MM.1S (cell line): ENCODE measurements around the gene UTS2B.

Experiments used
- DNase-seq: peaks from one replicate; pipeline ENCODE4 v3.0.0-alpha.2; 2015
- H2AFZ ChIP-seq: fragments of 300-600 bp; sonication (generic); 2 replicates; pipeline ENCODE4 v1.6.0; 2016; ENCODE audit warnings: antibody characterized with exemption, low read length
- H3F3A ChIP-seq: fragments of 300-600 bp; sonication (generic); 2 replicates; pipeline ENCODE4 v1.6.1; 2016; ENCODE audit warnings: mild to moderate bottlenecking, antibody characterized with exemption, low read length, moderate library complexity, mixed read lengths; ENCODE audit not compliant: insufficient read depth
- H3K27ac ChIP-seq: fragments of 300-600 bp; sonication (generic); 2 replicates; pipeline ENCODE4 v1.5.1; 2016; ENCODE audit warnings: mild to moderate bottlenecking, low read length
- H3K27me3 ChIP-seq: fragments of 300-600 bp; sonication (generic); replicated peaks from 2 replicates; pipeline ENCODE4 v1.6.0; 2016; ENCODE audit warnings: low read length; ENCODE audit not compliant: insufficient read depth
- H3K36me3 ChIP-seq: fragments of 300-600 bp; sonication (generic); replicated peaks from 2 replicates; pipeline ENCODE4 v1.6.1; 2016; ENCODE audit warnings: mild to moderate bottlenecking, low read length, mixed read lengths; ENCODE audit not compliant: insufficient read depth
- H3K4me1 ChIP-seq: fragments of 300-600 bp; sonication (generic); 2 replicates; pipeline ENCODE4 v1.6.1; 2016; ENCODE audit warnings: low read length, mixed read lengths
- H3K4me2 ChIP-seq: fragments of 300-600 bp; sonication (generic); 2 replicates; pipeline ENCODE4 v1.6.0; 2016; ENCODE audit warnings: low read depth, low read length
- H3K4me3 ChIP-seq: fragments of 300-600 bp; sonication (generic); 2 replicates; pipeline ENCODE4 v1.5.1; 2016; ENCODE audit warnings: low read length, mixed read lengths
- H3K79me2 ChIP-seq: fragments of 300-600 bp; sonication (generic); 2 replicates; pipeline ENCODE4 v1.6.1; 2016; ENCODE audit warnings: mixed run types, low read length, mixed read lengths
- H3K9ac ChIP-seq: fragments of 300-600 bp; sonication (generic); 2 replicates; pipeline ENCODE4 v1.6.1; 2016; ENCODE audit warnings: low read length, mixed read lengths
- H3K9me2 ChIP-seq: fragments of 300-600 bp; sonication (generic); replicated peaks from 2 replicates; pipeline ENCODE4 v1.6.1; 2016; ENCODE audit warnings: mild to moderate bottlenecking, low read length, mixed read lengths; ENCODE audit not compliant: insufficient read depth
- H3K9me3 ChIP-seq: fragments of 300-600 bp; sonication (generic); replicated peaks from 2 replicates; pipeline ENCODE4 v1.6.1; 2016; ENCODE audit warnings: mild to moderate bottlenecking, low read length, mixed read lengths; ENCODE audit not compliant: insufficient read depth
- H4K20me1 ChIP-seq: fragments of 300-600 bp; sonication (generic); 2 replicates; pipeline ENCODE4 v1.6.1; 2016; ENCODE audit warnings: mild to moderate bottlenecking, low read length, moderate library complexity, mixed read lengths; ENCODE audit not compliant: insufficient read depth
- EZH2 ChIP-seq: fragments of 300-600 bp; sonication (generic); optimal IDR thresholded peaks from 2 replicates; pipeline ENCODE3; 2017; ENCODE audit warnings: low read depth, mild to moderate bottlenecking, antibody characterized with exemption, low read length, mixed read lengths
- EZH2phosphoT487 ChIP-seq: fragments of 300-600 bp; sonication (generic); IDR thresholded peaks from 2 replicates; pipeline ENCODE4 v1.6.1; 2018; ENCODE audit warnings: antibody characterized with exemption, low read length
- TF ChIP-seq, protein P1 (sequence below): fragments of 300-600 bp; sonication (generic); IDR thresholded peaks from 2 replicates; pipeline ENCODE4 v1.5.1; 2016; ENCODE audit warnings: antibody characterized with exemption, low read length, mixed read lengths

Gene UTS2B

DNA sequence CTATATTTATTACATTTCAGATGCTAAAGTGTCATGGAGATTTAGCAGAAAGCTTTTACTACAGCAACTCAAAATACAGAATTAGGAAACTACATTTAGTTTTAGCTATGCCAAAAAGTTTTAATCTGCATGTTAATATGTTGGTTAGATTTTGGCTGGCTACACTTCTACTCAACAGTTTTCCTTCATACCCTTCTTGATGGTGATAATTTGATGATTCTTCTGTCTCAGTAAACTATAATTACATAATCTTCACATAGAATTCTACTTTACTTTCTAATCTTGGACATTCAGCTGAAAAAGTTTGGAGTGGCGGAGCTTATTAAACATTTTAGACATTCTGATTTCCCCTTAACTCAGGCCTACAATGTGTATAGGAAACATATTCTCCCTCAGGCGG lies 10.0 kb upstream of the UTS2B start:
- Histone ChIP-seq H3K9me3 (no peaks in the 10 kb centered on the region), H3K9me2 (no peaks in the 10 kb centered on the region), H3K4me2 (no peak overlapping the region), H3K79me2 (peaks cover 97% of the 10 kb centered on the region), H3K4me3 (no peak overlapping the region), H3F3A (no peaks in the 10 kb centered on the region), H2AFZ (no peak overlapping the region), H4K20me1 (no peaks in the 10 kb centered on the region), H3K27ac (no peak overlapping the region), H3K4me1 (peaks cover 12% of the 10 kb centered on the region), H3K27me3 (no peaks in the 10 kb centered on the region), H3K9ac (no peak overlapping the region), H3K36me3 (no peaks in the 10 kb centered on the region)
- TF ChIP-seq EZH2: no peak
- TF ChIP-seq, protein P1, sequence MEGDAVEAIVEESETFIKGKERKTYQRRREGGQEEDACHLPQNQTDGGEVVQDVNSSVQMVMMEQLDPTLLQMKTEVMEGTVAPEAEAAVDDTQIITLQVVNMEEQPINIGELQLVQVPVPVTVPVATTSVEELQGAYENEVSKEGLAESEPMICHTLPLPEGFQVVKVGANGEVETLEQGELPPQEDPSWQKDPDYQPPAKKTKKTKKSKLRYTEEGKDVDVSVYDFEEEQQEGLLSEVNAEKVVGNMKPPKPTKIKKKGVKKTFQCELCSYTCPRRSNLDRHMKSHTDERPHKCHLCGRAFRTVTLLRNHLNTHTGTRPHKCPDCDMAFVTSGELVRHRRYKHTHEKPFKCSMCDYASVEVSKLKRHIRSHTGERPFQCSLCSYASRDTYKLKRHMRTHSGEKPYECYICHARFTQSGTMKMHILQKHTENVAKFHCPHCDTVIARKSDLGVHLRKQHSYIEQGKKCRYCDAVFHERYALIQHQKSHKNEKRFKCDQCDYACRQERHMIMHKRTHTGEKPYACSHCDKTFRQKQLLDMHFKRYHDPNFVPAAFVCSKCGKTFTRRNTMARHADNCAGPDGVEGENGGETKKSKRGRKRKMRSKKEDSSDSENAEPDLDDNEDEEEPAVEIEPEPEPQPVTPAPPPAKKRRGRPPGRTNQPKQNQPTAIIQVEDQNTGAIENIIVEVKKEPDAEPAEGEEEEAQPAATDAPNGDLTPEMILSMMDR: no peak
- TF ChIP-seq EZH2phosphoT487: no peak
- no peak for DNase-seq

DNA sequence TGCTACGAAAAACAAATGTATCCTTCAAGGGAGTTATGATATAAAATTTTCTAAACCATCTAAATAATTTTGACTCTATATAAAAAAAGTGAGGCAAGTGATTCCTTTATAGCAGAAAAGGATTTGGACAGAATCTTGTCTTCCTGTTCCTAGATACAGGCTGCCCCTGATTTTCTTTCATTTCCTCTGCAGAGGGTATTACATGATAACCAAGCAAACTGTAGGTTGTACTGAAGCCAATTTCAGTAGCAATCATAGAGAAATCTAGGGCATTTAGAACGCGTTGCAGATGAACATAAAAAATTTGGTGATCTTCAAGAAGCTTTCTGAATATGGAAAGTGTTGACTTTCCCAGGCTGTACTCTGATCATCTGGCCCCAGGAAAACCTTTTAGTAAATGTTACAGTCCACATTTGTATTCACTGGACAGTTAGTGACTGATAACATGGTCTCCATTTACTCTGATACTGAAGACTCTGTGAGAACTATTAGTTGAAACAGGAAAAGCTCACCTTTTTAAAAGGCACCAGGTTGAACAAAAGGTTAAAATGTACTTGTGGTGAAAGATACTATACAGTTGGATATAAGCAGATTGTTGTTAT lies 9.1 kb upstream of the UTS2B start:
- Histone ChIP-seq H3K9me2 (no peaks in the 10 kb centered on the region), H3K9me3 (no peaks in the 10 kb centered on the region), H4K20me1 (no peaks in the 10 kb centered on the region), H3K4me1 (0 out of 2 replicates have a peak, but pooled peaks cover 4% of the 10 kb centered on the region), H2AFZ (no peak overlapping the region), H3K9ac (no peak overlapping the region), H3K36me3 (no peaks in the 10 kb centered on the region), H3K4me2 (no peak overlapping the region), H3F3A (no peaks in the 10 kb centered on the region), H3K4me3 (no peak overlapping the region), H3K27me3 (no peaks in the 10 kb centered on the region), H3K27ac (no peak overlapping the region), H3K79me2 (peaks cover 97% of the 10 kb centered on the region)
- TF ChIP-seq EZH2 (no peak), EZH2phosphoT487 (no peak)
- TF ChIP-seq, protein P1: no peak
- no peak for DNase-seq

DNA sequence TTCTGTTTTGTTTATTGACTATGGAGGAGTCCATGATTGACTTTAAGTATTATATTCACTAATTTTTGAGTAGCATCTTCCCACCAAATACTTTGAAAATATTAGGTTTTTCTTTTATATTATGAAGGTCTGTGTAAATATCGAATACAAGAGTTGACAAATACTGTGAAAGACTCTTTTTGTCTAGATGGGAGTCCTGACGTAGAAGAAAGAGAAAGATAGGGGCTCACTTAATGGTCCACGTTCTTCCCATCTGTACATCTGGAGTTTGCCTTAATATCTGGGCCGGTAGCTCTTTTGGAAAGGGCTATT lies 7.8 kb upstream of the UTS2B start:
- Histone ChIP-seq H3F3A (no peaks in the 10 kb centered on the region), H3K27ac (no peak overlapping the region), H2AFZ (no peak overlapping the region), H3K9me3 (no peaks in the 10 kb centered on the region), H3K9me2 (no peaks in the 10 kb centered on the region), H3K36me3 (no peaks in the 10 kb centered on the region), H3K4me2 (no peak overlapping the region), H3K4me3 (no peak overlapping the region), H3K9ac (no peak overlapping the region), H3K27me3 (no peaks in the 10 kb centered on the region), H4K20me1 (no peaks in the 10 kb centered on the region), H3K4me1 (no peaks in the 10 kb centered on the region), H3K79me2 (peaks cover 98% of the 10 kb centered on the region)
- DNase-seq: no peak
- TF ChIP-seq EZH2phosphoT487 (no peak), EZH2 (no peak)
- TF ChIP-seq, protein P1: no peak
